ENCODE data around the gene HAUS7.

GRCh38 chrX:153519569-153520286 lies 49.4 kb upstream of the HAUS7 start:
- TF ChIP-seq EZH2 (IDR thresholded peaks at IDR 0.05) (no peak), POLR2AphosphoS5 (IDR thresholded peaks at IDR 0.05; ENCODE audit: borderline replicate concordance, low read depth, low read length) (no peak), FOXP2 (optimal IDR thresholded peaks at IDR 0.05; ENCODE audit: control extremely low read depth, extremely low read length, insufficient read depth) (no peak)

Data from SK-N-MC (cell line).